Measurements from ENCODE around the gene MTCL1. TPM values are rescaled to one million over a fixed set of nuclear protein-coding genes. Genes with fewer than 3 reads are reported as not detected.
A peak's percentile ranks its signal among the peaks of the same experiment; 100 is the strongest.

MTCL1 gene
- total RNA-seq, 3 donors from 2014 or later (not counting 1 experiment from before 2014, with no cell fraction given) = 0.38 to 1.5 (median 0.43) TPM

DNA sequence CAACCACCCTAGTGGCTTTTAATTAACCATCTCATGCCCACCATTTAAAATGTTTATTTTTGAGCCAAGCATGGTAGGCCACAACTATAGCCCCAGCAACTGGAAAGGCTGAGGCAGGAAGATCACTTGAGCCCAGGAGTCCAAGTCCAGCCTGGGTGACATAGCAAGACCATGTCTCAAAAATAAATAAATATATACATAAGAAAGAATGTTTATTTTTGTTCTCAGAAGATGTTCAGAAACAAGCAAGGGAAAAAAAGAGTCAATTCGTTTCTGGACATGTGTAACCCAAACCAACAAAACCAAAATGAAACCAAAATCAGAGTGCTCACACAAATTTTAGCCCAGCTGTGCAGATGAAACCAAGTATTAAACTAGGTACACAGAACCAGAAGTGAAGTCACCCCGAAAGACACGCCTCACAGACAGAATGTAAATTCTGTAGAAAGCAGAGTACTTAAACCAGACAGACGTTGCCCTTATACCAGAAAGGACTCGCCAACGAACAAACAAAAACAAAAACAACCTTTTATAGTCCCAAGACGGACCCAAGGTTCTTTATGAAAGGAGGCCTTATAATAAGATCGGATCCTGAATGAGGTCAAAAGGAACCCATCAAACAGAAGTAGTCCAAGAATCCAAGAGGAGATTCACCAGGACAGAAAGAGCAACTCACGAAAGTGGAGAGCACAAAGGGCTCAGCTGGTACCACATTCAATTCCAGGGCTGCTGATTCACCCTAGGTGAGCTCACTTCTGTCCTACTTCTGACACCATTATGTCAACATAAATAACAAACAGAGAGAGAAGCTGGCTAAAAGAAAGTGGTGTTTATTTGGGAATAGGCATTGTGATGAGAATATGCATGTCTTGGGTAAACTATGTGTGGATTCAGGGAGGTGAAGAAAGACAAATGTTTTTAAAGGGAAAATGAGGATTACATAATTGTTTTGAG, 31.8 kb upstream of the MTCL1 start:
- Mint-ChIP-seq H3K36me3 (no peaks in the 10 kb centered on the region), H3K4me1 (no peaks in the 10 kb centered on the region), H3K27me3 (ENCODE audit: low read depth in 2 of 2) (no peaks in the 10 kb centered on the region), H3K9me3 (no peaks in the 10 kb centered on the region), H3K4me3 (no peak overlapping the region), H3K27ac (no peak overlapping the region)
- H3K27me3 ChIP-seq (ENCODE audit: control insufficient read depth, insufficient read depth, low read length) = no peaks in the 10 kb centered on the region
- no peak overlapping the region for H3K27ac ChIP-seq (ENCODE audit: low read length)
- no peak overlapping the region for H3K4me3 ChIP-seq (ENCODE audit: low read length)
- intact Hi-C loops (cut with micrococcal nuclease) = no loop called here
- no peaks in the 10 kb centered on the region for H3K9me3 ChIP-seq (ENCODE audit: control insufficient read depth, insufficient read depth, low read length)
- no peaks in the 10 kb centered on the region for H3K36me3 ChIP-seq (ENCODE audit: control insufficient read depth, insufficient read depth, low read length)
- WGBS (ENCODE audit: insufficient coverage) = 85% methylated on average over 9 of the region's 9 CpGs
- ATAC-seq = no peak
- no peak for TF ChIP-seq CTCF (IDR thresholded peaks at IDR 0.05)
- DNase-seq = no peak
- H3K4me1 ChIP-seq (ENCODE audit: control insufficient read depth, insufficient read depth, low read length) = no peaks in the 10 kb centered on the region

DNA sequence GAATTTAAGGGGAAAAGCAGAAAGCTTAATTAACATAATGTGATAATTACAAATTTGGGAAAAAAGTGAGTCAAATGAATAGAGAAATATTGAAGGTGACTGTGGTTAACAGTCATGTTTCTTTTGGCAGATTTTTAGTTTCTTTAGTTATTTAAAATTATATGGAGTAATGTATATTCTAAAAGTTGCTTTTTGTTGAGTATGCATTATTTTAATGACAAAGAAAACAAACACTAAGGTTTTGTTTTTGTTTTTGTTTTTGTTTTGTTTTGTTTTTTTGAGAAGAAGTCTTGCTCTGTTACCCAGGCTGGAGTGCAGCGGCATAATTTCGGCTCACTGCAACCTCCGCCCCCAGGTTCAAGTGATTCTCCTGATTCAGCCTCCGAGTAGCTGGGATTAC, 30.3 kb upstream of the MTCL1 start:
- intact Hi-C loops (cut with micrococcal nuclease) = no loop called here
- Histone ChIP-seq H3K9me3 (ENCODE audit: control insufficient read depth, insufficient read depth, low read length) (no peaks in the 10 kb centered on the region), H3K27me3 (ENCODE audit: control insufficient read depth, insufficient read depth, low read length) (no peaks in the 10 kb centered on the region), H3K27ac (ENCODE audit: low read length) (no peak overlapping the region), H3K4me1 (ENCODE audit: control insufficient read depth, insufficient read depth, low read length) (no peaks in the 10 kb centered on the region), H3K36me3 (ENCODE audit: control insufficient read depth, insufficient read depth, low read length) (no peaks in the 10 kb centered on the region), H3K4me3 (ENCODE audit: low read length) (no peak overlapping the region)
- Mint-ChIP-seq H3K27me3 (ENCODE audit: low read depth in 2 of 2) (no peaks in the 10 kb centered on the region), H3K9me3 (no peaks in the 10 kb centered on the region), H3K27ac (no peak overlapping the region), H3K4me3 (no peak overlapping the region), H3K36me3 (no peaks in the 10 kb centered on the region), H3K4me1 (no peaks in the 10 kb centered on the region)
- ATAC-seq (no peak), DNase-seq (no peak)
- TF ChIP-seq CTCF (IDR thresholded peaks at IDR 0.05) = no peak
- 88% methylated on average over 4 of the region's 4 CpGs for WGBS (ENCODE audit: insufficient coverage)

- no peak overlapping the region for H3K4me3 ChIP-seq (ENCODE audit: low read length)
- no peaks in the 10 kb centered on the region for H3K4me1 ChIP-seq (ENCODE audit: control insufficient read depth, insufficient read depth, low read length)
- Mint-ChIP-seq H3K4me1 (no peaks in the 10 kb centered on the region), H3K36me3 (no peaks in the 10 kb centered on the region), H3K27ac (no peak overlapping the region), H3K4me3 (no peak overlapping the region), H3K9me3 (no peaks in the 10 kb centered on the region), H3K27me3 (ENCODE audit: low read depth in 2 of 2) (no peaks in the 10 kb centered on the region)
- intact Hi-C loops (cut with micrococcal nuclease) = no loop called here
- ATAC-seq (peak in 1 of 3 donors; percentile 36), DNase-seq (no peak)
- no peaks in the 10 kb centered on the region for H3K27me3 ChIP-seq (ENCODE audit: control insufficient read depth, insufficient read depth, low read length)
- no peak overlapping the region for H3K27ac ChIP-seq (ENCODE audit: low read length)
- no peak for TF ChIP-seq CTCF (IDR thresholded peaks at IDR 0.05)
- H3K9me3 ChIP-seq (ENCODE audit: control insufficient read depth, insufficient read depth, low read length) = no peaks in the 10 kb centered on the region
- H3K36me3 ChIP-seq (ENCODE audit: control insufficient read depth, insufficient read depth, low read length) = no peaks in the 10 kb centered on the region
- WGBS (ENCODE audit: insufficient coverage) = 76% methylated on average over 4 of the region's 4 CpGs
Measured at GRCh38 chr18:8681196-8681595, 24.2 kb upstream of the MTCL1 start.

Measured in natural killer cell (primary cell).